HepG2 (cell line): Measurements from ENCODE around the gene USP5. TPM values are rescaled to one million over a fixed set of nuclear protein-coding genes. Genes with fewer than 3 reads are reported as not detected.

Experiments
- BCLAF1 ChIP-seq: fragments of 450-650 bp; IDR thresholded peaks from 2 replicates; pipeline ENCODE4 v1.6.1; 2017; ENCODE audit warnings: mild to moderate bottlenecking
- HHEX ChIP-seq: IDR thresholded peaks from 2 replicates; pipeline ENCODE4 v1.6.1; 2016; ENCODE audit warnings: control low read depth
- KLF6 ChIP-seq: IDR thresholded peaks from 2 replicates; pipeline ENCODE4 v1.8.0; 2016; ENCODE audit warnings: missing biosample characterization, missing genetic modification reagents
- MXD4 ChIP-seq: IDR thresholded peaks from 2 replicates; pipeline ENCODE4 v1.6.1; 2016; ENCODE audit warnings: mild to moderate bottlenecking, missing biosample characterization, missing genetic modification reagents
- SRSF4 ChIP-seq: fragments of 200-400 bp; formaldehyde crosslinking; IDR thresholded peaks from one replicate; pipeline ENCODE4 v1.6.1; 2018; ENCODE audit warnings: mild to moderate bottlenecking, low read depth, low read length, moderate library complexity; ENCODE audit not compliant: poor library complexity, severe bottlenecking
- ZBTB34 ChIP-seq: sonication (generic); formaldehyde crosslinking; IDR thresholded peaks from 2 replicates; pipeline ENCODE4 v1.8.0; 2022; ENCODE audit warnings: mild to moderate bottlenecking, missing genetic modification reagents
- ZBTB4 ChIP-seq: sonication (generic); formaldehyde crosslinking; IDR thresholded peaks from 2 replicates; pipeline ENCODE4 v1.4.0; 2020; ENCODE audit warnings: missing genetic modification reagents, mild to moderate bottlenecking, borderline replicate concordance
- ZC3H13 ChIP-seq: sonication (generic); formaldehyde crosslinking; IDR thresholded peaks from 2 replicates; pipeline ENCODE4 v1.8.1; 2023; ENCODE audit warnings: mild to moderate bottlenecking, missing genetic modification reagents, moderate library complexity
- ZFP36L2 ChIP-seq: sonication (generic); formaldehyde crosslinking; IDR thresholded peaks from 2 replicates; pipeline ENCODE4 v1.4.0; 2020; ENCODE audit warnings: missing genetic modification reagents
- ZNF282 ChIP-seq: fragments of 450-650 bp; IDR thresholded peaks from 2 replicates; pipeline ENCODE4 v1.6.1; 2018; ENCODE audit not compliant: partially characterized antibody
- ZNF747 ChIP-seq: sonication (generic); formaldehyde crosslinking; IDR thresholded peaks from 2 replicates; pipeline ENCODE4 v1.8.1; 2023; ENCODE audit warnings: missing genetic modification reagents, mild to moderate bottlenecking, borderline replicate concordance
- polyA plus RNA-seq, 8 experiments: library from polyadenylated mRNA; depleted of rRNA in 3 of 8; stranded (reverse) in 7 of 8; unstranded in 1 of 8; fragments of >200 nt; fragmentation: Illumina TruSeq in 4 of 8; extraction: Trizol in 4 of 8; gene quantifications; 2 replicates each; pipeline versions ENCODE4 v1.2.1 to v1.2.3, GENCODE V29; 2011 to 2016; ENCODE audit warnings: low read depth in 4 of 8, missing spikeins in 1 of 8, mixed read lengths in 1 of 8; ENCODE audit not compliant: insufficient read depth in 1 of 8
- total RNA-seq, 5 experiments: library from RNA; depleted of rRNA; stranded (reverse); fragments of >200 nt; fragmentation: Illumina TruSeq; extraction: Trizol; gene quantifications; 2 replicates each; pipeline ENCODE4 v1.2.3, GENCODE V29; 2016; ENCODE audit warnings: low read depth in 1 of 5
- TF ChIP-seq, protein P1 (sequence below): sonication (generic); formaldehyde crosslinking; IDR thresholded peaks from 2 replicates; pipeline ENCODE4 v1.5.0; 2020; ENCODE audit warnings: mild to moderate bottlenecking, missing genetic modification reagents, borderline replicate concordance

USP5 gene
- total and polyA plus RNA-seq, 2 of the 13 experiments (the other 11 are each of a cell fraction or from before 2014, with no cell fraction given): 39.6 to 56.0 TPM

DNA sequence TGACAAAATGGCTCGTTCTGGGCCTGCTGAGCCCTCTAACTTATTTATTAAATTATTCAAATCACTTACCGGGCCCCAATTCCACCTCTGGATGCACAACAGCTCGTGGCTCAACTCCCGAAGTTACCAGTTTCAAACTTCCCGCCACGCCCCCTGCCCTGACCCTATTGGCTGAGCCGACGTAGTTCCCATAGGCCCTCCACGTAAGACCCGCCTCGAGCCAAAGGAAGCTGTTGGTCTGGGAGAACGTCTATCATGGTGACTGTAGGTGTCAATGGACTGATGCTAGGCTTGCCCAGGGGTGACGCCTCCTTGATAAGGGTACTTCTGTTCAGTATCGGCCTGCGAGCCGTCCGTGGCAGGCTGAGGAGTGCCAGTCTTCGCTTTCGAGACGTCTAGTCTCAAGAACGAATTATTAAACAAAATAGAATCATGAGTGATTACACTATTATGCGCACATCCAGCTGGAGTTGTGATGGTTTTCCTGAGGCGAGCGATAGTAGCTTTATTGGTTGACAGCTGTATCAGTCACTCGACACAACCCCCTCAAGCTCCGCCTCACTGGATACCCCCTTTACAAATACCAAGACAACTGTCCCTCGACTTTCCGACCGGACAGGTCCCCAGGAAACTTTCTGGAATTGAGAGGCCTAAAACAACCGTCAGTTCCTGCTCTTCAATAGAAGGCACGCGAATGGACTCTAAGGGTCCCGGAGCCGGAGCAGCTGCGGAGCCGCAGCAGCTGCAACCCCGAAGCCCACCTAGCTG lies 613 bp upstream of the USP5 start, which contains the start of gene CDCA3 (continued):
- TF ChIP-seq ZNF747 (CRISPR knock-in tag) (no peak), ZFP36L2 (no peak), ZNF282 (no peak), BCLAF1 (no peak), ZC3H13 (no peak; the same call in 1 of the 2 replicates), ZBTB34 (CRISPR knock-in tag) (no peak), HHEX (no peak), ZBTB4 (no peak), MXD4 (CRISPR knock-in tag) (peak; percentile 32; the same call in 1 of the 2 replicates), SRSF4 (no peak), KLF6 (no peak)
- TF ChIP-seq, protein P1, sequence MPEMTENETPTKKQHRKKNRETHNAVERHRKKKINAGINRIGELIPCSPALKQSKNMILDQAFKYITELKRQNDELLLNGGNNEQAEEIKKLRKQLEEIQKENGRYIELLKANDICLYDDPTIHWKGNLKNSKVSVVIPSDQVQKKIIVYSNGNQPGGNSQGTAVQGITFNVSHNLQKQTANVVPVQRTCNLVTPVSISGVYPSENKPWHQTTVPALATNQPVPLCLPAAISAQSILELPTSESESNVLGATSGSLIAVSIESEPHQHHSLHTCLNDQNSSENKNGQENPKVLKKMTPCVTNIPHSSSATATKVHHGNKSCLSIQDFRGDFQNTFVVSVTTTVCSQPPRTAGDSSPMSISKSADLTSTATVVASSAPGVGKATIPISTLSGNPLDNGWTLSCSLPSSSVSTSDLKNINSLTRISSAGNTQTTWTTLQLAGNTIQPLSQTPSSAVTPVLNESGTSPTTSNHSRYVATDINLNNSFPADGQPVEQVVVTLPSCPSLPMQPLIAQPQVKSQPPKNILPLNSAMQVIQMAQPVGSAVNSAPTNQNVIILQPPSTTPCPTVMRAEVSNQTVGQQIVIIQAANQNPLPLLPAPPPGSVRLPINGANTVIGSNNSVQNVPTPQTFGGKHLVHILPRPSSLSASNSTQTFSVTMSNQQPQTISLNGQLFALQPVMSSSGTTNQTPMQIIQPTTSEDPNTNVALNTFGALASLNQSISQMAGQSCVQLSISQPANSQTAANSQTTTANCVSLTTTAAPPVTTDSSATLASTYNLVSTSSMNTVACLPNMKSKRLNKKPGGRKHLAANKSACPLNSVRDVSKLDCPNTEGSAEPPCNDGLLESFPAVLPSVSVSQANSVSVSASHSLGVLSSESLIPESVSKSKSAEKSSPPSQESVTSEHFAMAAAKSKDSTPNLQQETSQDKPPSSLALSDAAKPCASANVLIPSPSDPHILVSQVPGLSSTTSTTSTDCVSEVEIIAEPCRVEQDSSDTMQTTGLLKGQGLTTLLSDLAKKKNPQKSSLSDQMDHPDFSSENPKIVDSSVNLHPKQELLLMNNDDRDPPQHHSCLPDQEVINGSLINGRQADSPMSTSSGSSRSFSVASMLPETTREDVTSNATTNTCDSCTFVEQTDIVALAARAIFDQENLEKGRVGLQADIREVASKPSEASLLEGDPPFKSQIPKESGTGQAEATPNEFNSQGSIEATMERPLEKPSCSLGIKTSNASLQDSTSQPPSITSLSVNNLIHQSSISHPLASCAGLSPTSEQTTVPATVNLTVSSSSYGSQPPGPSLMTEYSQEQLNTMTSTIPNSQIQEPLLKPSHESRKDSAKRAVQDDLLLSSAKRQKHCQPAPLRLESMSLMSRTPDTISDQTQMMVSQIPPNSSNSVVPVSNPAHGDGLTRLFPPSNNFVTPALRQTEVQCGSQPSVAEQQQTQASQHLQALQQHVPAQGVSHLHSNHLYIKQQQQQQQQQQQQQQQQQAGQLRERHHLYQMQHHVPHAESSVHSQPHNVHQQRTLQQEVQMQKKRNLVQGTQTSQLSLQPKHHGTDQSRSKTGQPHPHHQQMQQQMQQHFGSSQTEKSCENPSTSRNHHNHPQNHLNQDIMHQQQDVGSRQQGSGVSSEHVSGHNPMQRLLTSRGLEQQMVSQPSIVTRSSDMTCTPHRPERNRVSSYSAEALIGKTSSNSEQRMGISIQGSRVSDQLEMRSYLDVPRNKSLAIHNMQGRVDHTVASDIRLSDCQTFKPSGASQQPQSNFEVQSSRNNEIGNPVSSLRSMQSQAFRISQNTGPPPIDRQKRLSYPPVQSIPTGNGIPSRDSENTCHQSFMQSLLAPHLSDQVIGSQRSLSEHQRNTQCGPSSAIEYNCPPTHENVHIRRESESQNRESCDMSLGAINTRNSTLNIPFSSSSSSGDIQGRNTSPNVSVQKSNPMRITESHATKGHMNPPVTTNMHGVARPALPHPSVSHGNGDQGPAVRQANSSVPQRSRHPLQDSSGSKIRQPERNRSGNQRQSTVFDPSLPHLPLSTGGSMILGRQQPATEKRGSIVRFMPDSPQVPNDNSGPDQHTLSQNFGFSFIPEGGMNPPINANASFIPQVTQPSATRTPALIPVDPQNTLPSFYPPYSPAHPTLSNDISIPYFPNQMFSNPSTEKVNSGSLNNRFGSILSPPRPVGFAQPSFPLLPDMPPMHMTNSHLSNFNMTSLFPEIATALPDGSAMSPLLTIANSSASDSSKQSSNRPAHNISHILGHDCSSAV (CRISPR knock-in tag): no peak
